Jurkat, Clone E6-1 (cell line): ENCODE data around the gene BST2.

Experiments used
- DNase-seq: peaks from one replicate; pipeline ENCODE4 v3.0.0-alpha.2; 2011; ENCODE audit warnings: low read depth, low spot score
- H3K4me3 ChIP-seq: 2 replicates; pipeline ENCODE4 v1.5.1; 2011; ENCODE audit warnings: mild to moderate bottlenecking, low read length, control low read depth, moderate library complexity

BST2 gene

DNA sequence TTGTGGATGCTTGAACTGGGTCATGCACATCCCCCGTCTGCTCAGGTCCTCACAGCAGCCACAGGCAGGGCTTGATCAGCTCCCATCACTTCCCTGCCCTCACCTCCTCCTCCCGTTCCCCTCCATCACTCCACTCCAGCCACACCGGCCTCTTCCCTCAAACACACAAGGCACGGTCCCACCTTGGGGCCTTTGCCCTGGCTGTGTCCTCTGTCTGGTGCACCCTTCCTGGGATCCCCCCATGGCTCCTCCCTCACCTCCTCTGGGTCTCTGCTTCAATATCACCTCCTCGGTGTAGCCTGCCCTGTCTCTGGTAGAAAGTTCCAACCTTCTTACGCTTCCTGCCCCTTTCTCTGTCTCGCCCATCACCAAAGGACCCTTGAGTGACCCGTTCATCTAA, 52.0 kb downstream of the BST2 start:
- no peak for DNase-seq
- no peak overlapping the region for H3K4me3 ChIP-seq
